IPS-NIHi11 (cell line): Measurements from ENCODE around the gene NCOA7.
"Not testable (repeated sequence)": the region's sequence is repeated elsewhere in the genome, so short reads cannot be mapped to it uniquely, and the experiment has no call there.

Experiments used
- DNase-seq: peaks from one replicate; pipeline ENCODE4 v3.0.0; 2012; ENCODE audit warnings: mixed read lengths, low spot score

The NCOA7 gene

GRCh38 chr6:125792680-125793079 is 1.9 kb downstream of the NCOA7 start:
- DNase-seq = no peak

GRCh38 chr6:125793280-125793679 is 2.5 kb downstream of the NCOA7 start:
- no peak for DNase-seq

- no peak for DNase-seq
These were observed 3.1 kb downstream of the NCOA7 start for GRCh38 chr6:125793863-125794262.

- no peak for DNase-seq
These were observed 3.8 kb downstream of the NCOA7 start for GRCh38 chr6:125794342-125795137.

- DNase-seq = no peak
These were observed 4.5 kb downstream of the NCOA7 start for GRCh38 chr6:125795301-125795700.

- no peak for DNase-seq
These were observed 6.5 kb downstream of the NCOA7 start for GRCh38 chr6:125797120-125797885.

- DNase-seq = no peak
These were observed 7.2 kb downstream of the NCOA7 start for GRCh38 chr6:125797886-125798444.

- DNase-seq = no peak
These were observed 8.2 kb downstream of the NCOA7 start for GRCh38 chr6:125798734-125799508.

- no peak for DNase-seq
These were observed 11.6 kb downstream of the NCOA7 start for GRCh38 chr6:125802383-125802782.

- DNase-seq = no peak
These were observed 12.2 kb downstream of the NCOA7 start for GRCh38 chr6:125802943-125803377.

- DNase-seq = no peak
These were observed 13.5 kb downstream of the NCOA7 start for GRCh38 chr6:125804264-125804663.

GRCh38 chr6:125804866-125805425 is 14.2 kb downstream of the NCOA7 start:
- not testable (repeated sequence) for DNase-seq

- no peak for DNase-seq
These were observed 16.1 kb downstream of the NCOA7 start for GRCh38 chr6:125806813-125807212.

- DNase-seq = no peak
These were observed 16.5 kb downstream of the NCOA7 start for GRCh38 chr6:125807293-125807692.

GRCh38 chr6:125808060-125808459 is 17.3 kb downstream of the NCOA7 start:
- DNase-seq = no peak

- DNase-seq = no peak
These were observed 17.8 kb downstream of the NCOA7 start for GRCh38 chr6:125808591-125808990.

GRCh38 chr6:125809570-125810170 is 18.9 kb downstream of the NCOA7 start:
- DNase-seq = no peak

- DNase-seq = no peak
These were observed 19.7 kb downstream of the NCOA7 start for GRCh38 chr6:125810445-125810844.

- DNase-seq = no peak
These were observed 20.5 kb downstream of the NCOA7 start for GRCh38 chr6:125811259-125811658.

- no peak for DNase-seq
These were observed 21.9 kb downstream of the NCOA7 start for GRCh38 chr6:125812394-125813292.
